Hematopoietic multipotent progenitor cell treated with erythropoietin and hydrocortisone succinate and interleukin-3 and kit ligand, for 6 days (in vitro differentiated cells): ENCODE data around the gene RAD52.
"Not testable (repeated sequence)": the region's sequence is repeated elsewhere in the genome, so short reads cannot be mapped to it uniquely, and the experiment has no call there.

Source experiments
- DNase-seq: peaks from one replicate; pipeline ENCODE4 v3.0.0-alpha.2; 2015

RAD52 gene

DNA sequence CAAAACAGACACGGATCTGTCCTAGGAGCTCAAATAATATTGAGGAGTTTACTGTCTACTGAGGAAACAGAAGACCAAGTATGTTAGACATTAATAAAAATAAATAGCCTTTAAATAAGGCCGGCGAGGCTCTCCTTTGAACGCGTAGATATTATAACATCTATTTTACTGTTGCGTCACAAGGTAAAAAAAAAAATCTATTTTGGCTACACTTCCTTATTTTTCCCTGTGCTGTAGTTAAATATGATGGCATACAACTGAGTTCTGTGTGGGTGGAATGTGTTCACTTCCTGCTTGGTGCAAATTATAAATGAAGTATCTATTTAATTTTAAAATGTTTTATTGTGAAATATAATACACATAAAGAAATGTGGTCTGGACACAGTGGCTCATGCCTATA lies 17.2 kb upstream of the RAD52 start:
- DNase-seq, result peak; percentile 20

DNA sequence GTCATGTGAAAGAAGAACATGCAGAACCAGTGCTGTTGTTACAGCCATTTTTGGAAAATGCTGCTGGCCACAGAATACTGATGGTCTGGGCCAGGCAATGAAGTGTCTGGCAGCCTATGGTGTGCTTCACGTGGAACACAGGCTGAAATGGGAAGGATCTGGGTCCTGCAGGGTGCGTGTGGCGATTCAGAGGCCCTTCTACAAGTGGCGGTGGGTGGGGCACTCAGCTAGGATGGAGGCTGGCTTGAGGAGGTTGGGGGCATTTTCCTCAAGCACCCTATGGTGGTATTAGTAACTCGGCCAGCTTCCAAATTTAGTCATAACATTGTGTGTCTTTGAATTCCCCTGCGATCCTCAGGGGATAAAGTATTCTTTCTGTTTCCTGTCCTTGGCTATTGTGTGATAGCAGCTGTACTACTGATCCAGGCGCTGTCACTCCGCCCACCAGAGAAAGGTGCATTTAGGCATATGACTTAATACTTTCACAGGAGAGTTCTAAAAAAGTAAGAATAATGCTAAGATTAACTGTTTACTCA lies 9.2 kb upstream of the RAD52 start:
- DNase-seq, result no peak

DNA sequence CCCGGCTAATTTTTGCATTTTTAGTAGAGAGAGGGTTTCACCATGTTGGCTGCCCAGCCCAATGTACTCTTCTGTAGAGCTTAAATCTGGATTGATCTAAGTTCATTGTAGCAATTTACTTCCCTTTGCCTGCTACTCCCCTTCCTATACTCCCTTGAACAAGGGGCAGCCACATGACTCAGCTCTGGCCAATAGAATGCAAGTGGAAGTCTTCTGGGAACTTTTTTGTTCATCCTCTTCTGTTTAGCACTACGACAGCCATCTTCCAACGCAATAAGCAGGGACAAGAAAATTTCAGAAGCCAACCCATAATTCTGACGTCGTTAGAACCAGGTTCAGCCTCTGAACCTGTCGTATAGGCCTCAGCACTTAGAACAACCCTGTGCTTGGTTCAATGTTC lies 6.4 kb upstream of the RAD52 start:
- no peak for DNase-seq

DNA sequence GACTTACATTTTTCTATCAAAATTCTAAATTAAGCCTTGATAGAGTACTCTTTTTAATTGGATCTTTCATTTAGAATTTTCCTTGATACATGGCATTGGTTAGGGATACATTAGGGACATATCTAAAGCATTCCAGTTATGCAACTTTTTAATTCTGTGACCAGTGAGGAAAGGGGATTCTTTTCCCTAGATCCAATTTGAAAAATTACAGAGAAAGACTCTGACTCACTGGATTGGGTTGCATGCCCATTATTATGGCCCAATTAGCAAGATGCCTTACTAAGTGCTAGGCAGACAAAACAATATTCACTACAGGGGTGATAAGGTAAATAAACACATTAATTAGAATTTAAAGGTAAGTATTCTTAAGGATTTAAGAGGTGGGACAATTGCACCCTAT lies 5.2 kb upstream of the RAD52 start:
- DNase-seq, result no peak

DNA sequence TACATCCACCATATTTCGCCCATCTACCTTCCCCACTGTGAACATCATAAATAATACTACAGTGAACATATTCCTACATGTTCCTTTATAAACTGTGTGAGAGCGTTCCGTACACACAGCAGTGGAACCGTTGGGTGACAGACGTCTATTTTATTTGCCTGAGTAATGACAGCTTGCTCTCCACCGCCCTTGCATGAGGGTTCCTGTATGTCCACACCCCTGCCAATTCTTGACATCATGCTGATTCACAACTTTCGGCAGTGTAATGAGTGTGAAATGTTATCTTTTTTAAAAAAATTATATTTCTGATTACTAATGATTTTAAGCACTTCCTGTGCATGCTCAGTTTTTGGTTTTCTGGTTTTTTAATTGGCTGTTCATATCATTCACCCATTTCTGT lies 4.3 kb upstream of the RAD52 start:
- peak; percentile 53 for DNase-seq

DNA sequence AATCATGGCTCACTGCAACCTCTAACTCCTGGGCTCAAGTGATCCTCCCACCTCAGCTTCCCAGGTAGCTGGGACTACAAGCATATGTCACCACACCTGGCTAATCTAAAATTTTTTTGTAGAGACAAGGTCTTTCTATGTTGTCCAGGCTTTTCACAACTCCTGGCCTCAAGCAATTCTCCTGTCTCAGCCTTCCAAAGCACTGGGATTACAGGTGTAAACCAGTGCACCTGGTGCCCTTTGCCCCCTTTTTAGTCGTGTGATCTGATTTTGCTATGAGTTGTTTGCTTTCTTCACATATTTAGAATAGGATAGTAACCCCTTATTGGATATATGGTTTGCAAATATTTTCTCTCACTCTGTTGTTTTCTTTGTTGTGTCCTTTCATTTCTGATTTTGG lies 1.7 kb upstream of the RAD52 start:
- DNase-seq, result no peak

DNA sequence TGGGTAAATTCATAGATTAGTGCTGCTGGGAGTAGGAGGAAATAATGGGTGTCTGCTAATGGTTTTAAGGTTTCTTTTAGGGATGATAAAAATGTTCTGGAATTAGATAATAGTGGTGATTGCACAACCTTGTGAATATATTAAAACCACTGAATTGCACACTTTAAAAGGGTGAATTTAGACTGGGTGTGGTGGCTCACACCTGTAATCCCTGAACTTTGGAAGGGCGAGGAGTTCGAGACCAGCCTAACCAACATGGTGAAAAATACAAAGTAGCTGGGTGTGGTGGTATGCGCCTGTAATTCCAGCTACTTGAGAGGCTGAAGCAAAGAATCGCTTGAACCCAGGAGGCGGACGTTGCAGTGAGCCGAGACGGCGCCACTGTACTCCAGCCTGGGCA lies 1.3 kb downstream of the RAD52 start:
- peak; percentile 16 for DNase-seq

DNA sequence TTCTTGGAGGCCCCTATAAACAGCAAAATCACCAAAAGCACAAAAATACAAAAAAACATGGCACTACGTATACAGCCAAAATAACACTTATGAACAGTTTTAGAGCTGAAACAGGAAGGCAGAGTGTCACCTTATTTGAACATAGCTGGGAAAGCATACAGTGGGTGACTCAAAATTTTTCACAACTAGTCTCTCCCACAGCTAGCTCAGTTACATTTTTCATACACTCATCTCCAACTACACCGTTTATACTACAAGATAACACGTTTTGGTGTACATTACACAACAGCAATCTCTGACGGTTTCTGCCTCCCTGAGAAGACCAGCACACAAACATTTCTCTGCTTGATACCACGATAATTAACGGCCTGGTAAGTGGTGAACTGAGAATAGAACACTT lies 2.9 kb downstream of the RAD52 start:
- peak; percentile 43 for DNase-seq

DNA sequence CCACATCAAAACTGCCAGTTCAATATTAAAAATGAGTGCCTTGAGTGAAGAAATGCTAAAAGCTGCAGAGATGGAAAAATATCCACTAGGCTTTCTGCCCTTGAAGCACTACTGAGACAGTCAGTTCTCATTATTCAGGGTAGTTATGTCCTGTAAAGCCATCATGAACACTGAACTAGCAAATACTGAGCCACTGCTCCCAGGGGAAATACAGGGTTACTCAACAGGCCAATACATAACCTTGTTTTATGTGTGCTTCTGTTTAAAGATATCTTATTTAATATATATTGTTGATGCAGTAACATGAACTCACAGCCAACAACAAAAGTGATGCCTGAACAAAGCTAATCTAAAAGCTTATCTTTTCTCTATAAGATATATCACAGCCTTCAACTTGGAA lies 3.3 kb downstream of the RAD52 start:
- DNase-seq, result no peak

DNA sequence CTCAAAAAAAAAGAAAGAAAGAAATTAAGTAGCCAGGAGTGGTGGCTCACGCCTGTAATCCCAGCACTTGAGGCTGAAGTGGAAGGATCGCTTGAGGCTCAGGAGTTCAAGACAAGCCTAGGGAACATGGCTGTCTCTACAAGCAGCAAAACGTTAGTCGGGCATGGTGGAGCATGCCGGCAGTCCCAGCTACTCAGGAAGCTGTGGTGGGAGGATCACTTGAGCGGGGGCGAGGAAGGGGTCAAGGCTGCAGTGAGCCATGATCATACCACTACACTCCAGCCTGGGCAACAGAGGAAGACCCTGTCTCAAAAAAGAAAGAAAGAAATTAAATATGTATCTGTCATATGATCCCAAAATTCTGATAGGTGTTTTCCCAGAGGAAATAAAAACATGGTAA lies 5.3 kb downstream of the RAD52 start:
- DNase-seq, result no peak

DNA sequence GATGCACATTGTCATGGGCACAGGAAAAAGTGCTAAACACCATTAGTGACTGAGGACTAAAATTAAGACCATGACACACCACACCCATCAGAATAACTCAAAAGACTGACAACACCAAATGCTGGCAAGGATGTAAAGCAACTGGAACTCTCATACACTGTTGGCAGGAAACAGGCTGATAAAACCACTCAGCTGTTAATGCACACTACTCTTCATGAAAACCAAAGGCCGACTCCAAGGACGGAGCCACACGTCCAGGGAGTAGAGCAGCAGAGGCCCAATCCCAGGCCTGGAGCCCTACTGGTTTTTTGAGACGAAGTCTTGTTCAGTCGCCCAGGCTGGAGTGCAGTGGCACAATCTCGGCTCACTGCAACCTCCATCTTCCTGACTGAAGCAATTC lies 6.4 kb downstream of the RAD52 start:
- DNase-seq, result no peak

DNA sequence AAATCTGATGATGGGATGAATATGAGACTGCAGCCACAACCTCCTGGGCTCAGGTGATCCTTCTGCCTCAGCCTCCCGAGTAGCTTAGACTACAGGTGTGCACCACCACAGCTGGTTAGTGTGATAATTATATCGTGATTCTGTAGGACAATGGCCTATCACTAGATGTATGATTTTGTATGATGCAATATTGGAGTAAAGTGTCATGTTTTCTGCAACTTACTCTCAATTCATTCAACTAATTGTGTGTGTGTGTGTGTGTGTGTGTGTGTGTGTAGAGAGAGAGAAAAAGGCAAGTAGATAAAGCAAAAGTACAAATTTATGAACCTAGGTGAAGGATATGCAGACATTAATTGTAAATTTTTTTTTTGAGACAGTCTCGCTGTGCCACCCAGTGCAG lies 10.7 kb downstream of the RAD52 start:
- no peak for DNase-seq

DNA sequence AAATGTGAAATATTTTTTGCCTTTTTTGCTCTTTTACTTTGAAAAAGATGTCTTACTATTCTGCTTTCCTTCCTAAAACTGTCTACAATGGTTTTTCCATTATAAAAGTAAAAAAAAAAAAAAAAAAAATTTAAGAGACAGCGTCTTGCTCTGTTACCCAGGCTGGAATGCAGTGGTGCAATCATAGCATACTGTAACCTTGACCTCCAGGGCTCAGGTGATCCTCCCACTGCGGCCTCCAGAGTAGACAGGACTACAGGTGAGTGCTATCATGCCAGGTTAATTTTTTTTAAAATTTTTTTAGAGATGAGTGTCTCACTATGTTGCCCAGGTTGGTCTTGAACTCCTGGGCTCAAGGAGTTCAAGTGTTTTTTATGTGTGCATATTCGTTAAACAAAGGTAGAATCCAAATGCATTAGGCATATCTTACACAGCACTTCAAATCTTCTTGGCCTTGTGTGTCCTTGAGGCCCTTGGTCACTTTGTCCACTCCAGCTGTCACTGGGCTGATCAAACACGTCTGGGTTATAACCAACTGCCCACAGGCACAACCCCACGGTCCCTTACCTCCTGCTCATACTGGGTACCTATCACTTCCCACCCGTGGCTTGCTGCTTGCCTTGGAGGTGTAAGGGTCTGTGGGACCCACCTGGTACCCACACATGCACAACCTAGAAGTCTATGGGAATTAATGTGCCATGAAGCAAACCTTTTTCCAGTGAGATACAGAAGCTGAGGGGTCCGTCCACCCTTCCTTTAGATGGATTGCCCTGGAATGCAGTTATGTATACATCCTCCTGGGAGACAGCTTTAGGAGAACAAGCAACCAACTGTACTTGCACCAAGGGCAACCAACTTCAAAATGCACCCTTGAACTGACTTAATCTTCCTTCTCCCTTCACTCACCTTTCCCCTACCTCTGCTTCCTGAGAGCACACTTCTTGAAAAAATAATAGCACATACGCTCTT lies 12.8 kb downstream of the RAD52 start:
- DNase-seq, result no peak

DNA sequence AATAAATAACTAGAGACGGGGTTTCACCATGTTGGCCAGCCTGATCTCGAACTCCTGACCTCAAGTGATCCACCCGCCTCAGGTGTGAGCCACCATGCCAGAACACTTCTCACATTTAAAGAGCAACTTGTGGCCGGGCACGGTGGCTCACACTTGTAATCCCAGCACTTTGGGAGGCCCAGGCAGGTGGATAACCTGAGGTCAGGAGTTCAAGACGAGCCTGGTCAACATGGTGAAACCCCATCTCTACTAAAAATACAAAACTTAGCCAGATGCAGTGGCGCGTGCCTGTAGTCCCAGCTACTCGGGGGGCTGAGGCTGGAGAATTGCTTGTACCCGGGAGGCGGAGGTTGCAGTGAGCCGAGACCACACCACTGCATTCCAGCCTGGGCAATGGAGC lies 13.6 kb downstream of the RAD52 start:
- not testable (repeated sequence) for DNase-seq

DNA sequence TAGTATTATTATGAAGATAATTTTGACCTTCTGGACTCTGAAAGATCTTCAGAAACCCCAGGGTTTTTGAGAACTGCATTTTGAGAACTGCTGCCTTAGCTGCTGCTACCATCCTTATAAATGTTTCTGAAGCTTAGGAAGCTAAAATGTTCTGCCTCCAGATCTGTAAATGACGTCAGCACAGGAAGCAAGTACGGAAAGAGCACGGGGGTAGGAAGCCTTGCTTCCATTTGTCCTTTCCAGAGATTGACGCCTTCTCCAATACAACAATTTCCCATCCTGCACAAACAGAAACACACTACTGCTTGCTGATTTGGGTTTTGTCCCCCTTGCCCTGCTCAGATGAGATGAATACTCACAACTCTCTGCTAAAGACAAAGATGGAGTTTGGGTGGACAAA lies 17.9 kb downstream of the RAD52 start:
- no peak for DNase-seq

DNA sequence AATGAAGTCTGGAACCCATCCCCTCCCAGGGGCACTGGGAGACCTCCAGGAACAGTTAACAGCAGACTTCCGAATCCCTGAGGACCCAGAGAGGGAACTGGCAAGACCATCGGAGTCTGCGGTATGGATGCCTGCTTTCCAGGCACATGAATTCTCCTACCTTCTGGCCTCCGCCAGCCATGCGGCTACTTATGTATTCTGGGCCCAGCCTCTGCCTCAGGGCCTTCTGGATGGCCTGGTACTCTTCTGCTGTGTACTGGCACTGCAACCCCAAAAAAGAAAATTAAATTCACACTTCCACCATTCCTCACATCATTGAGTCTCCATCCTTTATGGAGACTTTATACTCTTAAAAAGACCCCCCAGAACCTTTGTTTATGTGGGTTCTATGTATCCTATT lies 18.4 kb downstream of the RAD52 start:
- DNase-seq, result no peak

DNA sequence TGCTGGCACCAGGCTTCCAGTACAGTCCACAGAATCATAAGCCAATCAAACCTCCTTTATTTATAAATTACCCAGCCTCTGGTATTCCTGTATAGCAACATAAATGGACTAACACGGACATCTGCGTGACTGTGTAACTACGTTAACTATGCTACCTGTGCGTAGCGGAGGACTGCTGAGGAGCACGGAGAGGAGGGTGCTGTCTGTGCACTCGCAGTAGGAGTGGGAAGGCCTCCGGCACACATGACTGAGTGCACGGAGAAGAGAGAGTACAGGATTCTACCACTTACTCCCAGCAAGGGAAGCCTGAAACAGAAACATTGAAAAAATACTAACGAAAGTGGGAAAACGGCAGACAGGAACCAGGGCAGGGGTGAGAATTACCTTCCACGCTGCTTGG lies 22.9 kb downstream of the RAD52 start:
- no peak for DNase-seq

DNA sequence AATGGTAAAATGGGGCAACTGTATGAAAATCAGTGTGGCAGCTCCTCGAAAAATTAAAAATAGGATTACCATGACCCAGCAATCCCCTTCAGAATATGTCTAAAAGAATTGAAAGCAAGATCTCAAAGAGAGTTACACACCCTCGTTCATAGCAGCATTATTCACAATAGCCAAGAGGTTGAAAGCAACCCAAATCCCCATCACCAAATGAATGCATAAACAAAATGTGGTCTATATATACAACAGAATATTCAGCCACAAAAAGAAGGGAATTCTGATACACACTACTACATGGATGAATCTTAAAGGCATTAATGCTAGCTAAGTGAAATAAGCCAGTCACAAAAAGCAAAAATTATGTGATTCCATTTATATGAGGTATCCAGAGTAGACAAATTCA lies 27.2 kb downstream of the RAD52 start:
- no peak for DNase-seq

DNA sequence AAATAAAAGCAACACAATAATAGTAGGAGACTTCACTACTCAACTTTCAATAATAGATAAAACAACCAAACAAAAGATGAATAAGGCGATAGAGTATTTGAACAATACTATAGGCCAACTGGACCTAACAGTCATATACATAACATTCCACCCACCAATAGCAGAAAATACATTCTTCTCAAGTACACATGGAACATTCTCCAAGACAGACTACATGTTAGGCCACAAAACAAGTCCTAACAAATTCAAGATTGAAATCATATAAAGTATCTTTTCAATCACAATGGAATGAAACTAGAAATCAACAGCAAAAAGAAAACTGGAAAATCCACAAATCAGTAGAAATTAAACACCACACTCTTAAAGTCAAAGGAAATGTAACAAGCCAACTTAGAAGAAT lies 28.8 kb downstream of the RAD52 start:
- DNase-seq, result no peak

DNA sequence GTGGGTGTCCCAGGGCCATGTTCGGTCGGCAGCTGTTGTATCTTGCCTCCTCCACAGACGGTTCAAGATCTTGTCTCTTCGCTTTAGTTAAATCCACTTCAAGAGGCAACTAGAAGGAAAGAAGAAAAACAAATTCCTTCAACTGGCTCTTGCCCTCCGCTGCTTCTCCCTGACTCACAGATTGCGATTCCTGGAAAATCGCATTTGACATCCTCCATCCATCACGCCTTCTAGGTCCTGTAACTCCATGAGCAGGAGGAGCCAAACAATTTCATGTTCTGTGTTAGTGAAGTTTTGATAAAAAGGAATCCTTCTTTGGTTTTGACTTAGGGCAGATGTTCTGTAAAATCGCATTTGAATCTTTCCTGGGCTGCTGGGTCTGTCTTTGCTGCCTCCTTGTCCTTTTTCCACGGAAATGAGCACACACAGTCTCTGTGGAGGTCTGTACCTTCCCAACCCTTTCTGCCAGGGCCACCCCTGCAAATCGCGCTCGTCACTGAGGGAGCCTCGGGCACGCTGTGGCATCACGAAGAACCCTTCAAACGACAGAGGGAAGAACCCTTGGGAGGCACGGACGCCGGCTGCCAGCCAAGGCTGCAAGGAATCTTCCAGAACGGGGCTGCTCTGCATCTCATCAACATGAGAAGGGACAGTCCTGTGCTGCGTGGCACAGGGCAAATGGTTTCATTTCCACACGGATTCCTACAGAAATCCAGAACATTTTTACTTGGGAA lies 32.6 kb downstream of the RAD52 start:
- DNase-seq, result no peak

DNA sequence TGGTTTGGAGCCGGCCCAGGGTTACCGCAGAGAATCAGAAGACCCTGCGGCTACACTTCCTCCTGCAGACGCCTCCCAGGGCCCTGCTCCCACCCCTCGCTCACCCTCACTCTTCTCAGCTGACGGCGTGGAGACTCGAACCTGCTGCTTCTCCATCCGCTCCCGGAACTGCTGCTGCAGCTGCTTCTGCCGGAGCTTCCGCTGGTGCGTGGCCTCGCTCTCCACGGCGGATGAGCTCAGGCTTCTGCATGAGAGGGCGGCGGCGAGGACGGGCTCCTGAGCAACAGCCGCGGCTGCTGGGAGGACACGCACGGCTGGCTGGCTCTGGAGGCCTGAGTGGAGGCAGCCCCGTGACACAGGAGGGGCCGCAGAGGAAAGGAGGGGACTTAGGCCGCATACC lies 33.3 kb downstream of the RAD52 start:
- peak; percentile 29 for DNase-seq

DNA sequence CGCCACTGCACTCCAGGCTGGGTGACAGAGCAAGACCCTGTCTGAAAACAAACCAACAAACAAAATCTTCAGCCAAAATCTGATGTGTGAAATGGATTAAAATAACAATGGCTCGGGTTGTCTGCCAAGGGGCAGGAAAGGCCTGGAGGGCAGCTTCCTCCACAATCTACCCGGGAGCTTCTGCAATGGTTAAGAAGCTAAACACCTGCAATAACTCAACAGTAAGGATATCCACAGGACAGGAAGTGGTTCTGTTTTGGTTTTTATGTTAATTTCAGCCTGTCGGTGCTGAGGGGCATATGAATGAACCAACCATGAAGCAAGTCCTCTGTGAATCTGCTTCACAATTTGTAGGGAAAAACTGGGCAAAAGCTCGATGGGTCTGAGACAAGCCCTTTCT lies 34.4 kb downstream of the RAD52 start:
- peak; percentile 15 for DNase-seq

DNA sequence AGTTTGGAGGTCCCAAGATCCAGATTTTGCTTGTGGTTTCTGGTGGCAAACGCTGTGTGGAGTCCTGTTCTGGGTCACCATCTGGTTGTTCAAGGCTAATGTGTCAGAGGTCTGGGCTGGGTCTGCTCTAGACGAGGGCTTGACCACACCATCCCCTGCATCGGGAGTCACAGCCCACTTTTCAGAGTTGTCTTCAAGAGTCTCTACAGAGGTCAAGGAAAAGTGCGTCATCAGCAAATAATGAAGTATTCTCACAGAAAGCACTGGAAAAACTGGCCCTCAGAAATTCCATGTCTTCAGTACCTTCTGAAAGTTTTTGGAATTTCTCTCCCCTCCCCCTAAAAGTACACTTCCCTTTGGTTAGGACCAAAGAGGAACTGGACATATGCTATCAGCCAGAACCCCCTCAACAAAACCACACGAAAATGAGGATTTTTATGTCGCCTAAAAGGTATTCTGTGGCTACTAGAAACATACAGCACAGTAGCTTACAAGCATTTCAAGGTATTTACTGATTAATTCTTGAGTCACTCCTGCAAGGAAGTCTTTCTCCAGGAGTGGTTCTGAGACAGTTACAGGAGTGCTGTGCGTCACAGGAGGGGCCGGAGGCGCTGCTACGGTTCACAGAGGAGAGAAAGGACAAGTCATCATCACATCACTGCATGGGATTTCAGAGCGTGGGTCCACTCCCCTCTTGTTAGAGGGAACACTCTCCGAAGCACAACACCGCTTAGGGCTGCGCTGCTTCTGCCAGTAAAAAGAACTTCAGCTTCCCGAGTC lies 35.4 kb downstream of the RAD52 start:
- peak; percentile 17 for DNase-seq
